GM12878 (cell line): Measurements from ENCODE around the gene OR4E1. TPM values are rescaled to one million over a fixed set of nuclear protein-coding genes. Genes with fewer than 3 reads are reported as not detected.

Experiments used
- ATAC-seq: fragments of 200-7000 bp; cut with Tn5 transposase; 3 replicates; pipeline ENCODE4 v1.9.1; 2020; ENCODE audit warnings: mild to moderate bottlenecking, moderate library complexity
- BruUV-seq: library from RNA; stranded (reverse); fragments of 400-500 nt; replicated peaks from 2 replicates; lab custom pipeline; 2021; lab: Mats Ljungman, UMichigan
- CTCF ChIA-PET: fragments of 300-600 bp; sonication (Branson Sonifier 250); formaldehyde crosslinking; extraction: SDS; loops from one replicate; lab custom pipeline; 2021; ENCODE audit warnings: inconsistent platforms; lab: Yijun Ruan, JAX
- POLR2A ChIA-PET: fragments of 350-600 bp; formaldehyde crosslinking; extraction: SDS; loops from one replicate; lab custom pipeline; 2021; ENCODE audit warnings: inconsistent platforms; lab: Charles Lee
- RAD21 ChIA-PET: fragments of 300-600 bp; sonication (Branson Sonifier 250); formaldehyde crosslinking; loops from one replicate; lab custom pipeline; 2023; ENCODE audit warnings: antibody characterized with exemption; ENCODE audit not compliant: unreplicated experiment; lab: Charles Lee
- SMC1A ChIA-PET: fragments of 300-600 bp; sonication (Branson Sonifier 250); formaldehyde crosslinking; loops from one replicate; lab custom pipeline; 2023; ENCODE audit not compliant: unreplicated experiment, uncharacterized antibody; lab: Charles Lee
- DNase-seq: peaks from one replicate; pipeline ENCODE4 v3.0.0-alpha.2; 2011; ENCODE audit warnings: low read depth, low spot score
- FAIRE-seq: peaks from 3 replicates; lab custom pipeline; 2011; peaks lifted over from hg19 to GRCh38; lab: Jason Lieb, UNC
- H2AFZ ChIP-seq: 2 replicates; pipeline ENCODE4 v1.6.0; 2011; ENCODE audit warnings: low read depth, low read length, control low read depth; ENCODE audit not compliant: control insufficient read depth
- H3K27ac ChIP-seq: 2 replicates; pipeline ENCODE4 v1.5.1; 2011; ENCODE audit warnings: control low read depth; ENCODE audit not compliant: control insufficient read depth, insufficient read depth
- H3K27me3 ChIP-seq, 2 experiments: replicated peaks in 1 of 2; 2 replicates each; pipeline versions ENCODE4 v1.6.0 to v1.6.1; 2011; ENCODE audit warnings: low read length in 1 of 2; ENCODE audit not compliant: control insufficient read depth in 2 of 2, insufficient read depth in 2 of 2
- H3K36me3 ChIP-seq, 2 experiments: 2 replicates each; pipeline ENCODE4 v1.5.1; 2011; ENCODE audit warnings: low read length in 1 of 2; ENCODE audit not compliant: control insufficient read depth in 2 of 2, insufficient read depth in 2 of 2
- H3K4me1 ChIP-seq: 2 replicates; pipeline ENCODE4 v1.6.1; 2011; ENCODE audit warnings: mild to moderate bottlenecking, low read length, moderate library complexity, mixed read lengths; ENCODE audit not compliant: control insufficient read depth, insufficient read depth
- H3K4me2 ChIP-seq: 2 replicates; pipeline ENCODE4 v1.6.0; 2011; ENCODE audit warnings: control low read depth; ENCODE audit not compliant: control insufficient read depth, insufficient read depth
- H3K4me3 ChIP-seq: fragments of 200-600 bp; sonication (generic); 2 replicates; pipeline ENCODE4 v1.5.1; 2016
- H3K79me2 ChIP-seq: 2 replicates; pipeline ENCODE4 v1.6.0; 2011; ENCODE audit warnings: low read length; ENCODE audit not compliant: control insufficient read depth, insufficient read depth
- H3K9ac ChIP-seq: 2 replicates; pipeline ENCODE4 v1.8.0; 2011; ENCODE audit warnings: low read length, control low read depth, mixed read lengths; ENCODE audit not compliant: control insufficient read depth, insufficient read depth
- H3K9me3 ChIP-seq: replicated peaks from 3 replicates; pipeline ENCODE4 v1.5.1; 2011; ENCODE audit warnings: mild to moderate bottlenecking, low read length; ENCODE audit not compliant: control insufficient read depth, insufficient read depth
- H4K20me1 ChIP-seq: 2 replicates; pipeline ENCODE4 v1.6.0; 2011; ENCODE audit not compliant: control insufficient read depth, insufficient read depth
- CBFB ChIP-seq: IDR thresholded peaks from 2 replicates; pipeline ENCODE4 v1.6.1; 2016; ENCODE audit warnings: antibody characterized with exemption, low read depth
- RAD21 ChIP-seq: IDR thresholded peaks from 2 replicates; pipeline ENCODE4 v1.6.1; 2011; ENCODE audit warnings: mild to moderate bottlenecking, low read depth, low read length, moderate library complexity; ENCODE audit not compliant: insufficient read depth
- ZNF274 ChIP-seq: IDR thresholded peaks from one replicate; pipeline ENCODE4 v1.8.0; 2011; ENCODE audit not compliant: insufficient read length, insufficient read depth
- WGBS: methylation state at CpG from one replicate; pipeline ENCODE4 v1.1.6; 2016; ENCODE audit warnings: low lambda C conversion rate; ENCODE audit not compliant: insufficient replicate concordance, insufficient coverage; ENCODE audit errors: missing lambda C conversion rate; 5-methylcytosine and 5-hydroxymethylcytosine counted together
- in situ Hi-C: fragments of 300-500 bp; cut with MboI; formaldehyde crosslinking; loops from 9 replicates; pipeline ENCODE4 v1.14.3; 2018; ENCODE audit warnings: mixed read lengths
- intact Hi-C: fragments of 100-400 bp; cut with micrococcal nuclease; formaldehyde crosslinking; loops from one replicate; pipeline ENCODE4 v1.14.2; 2022; ENCODE audit not compliant: unreplicated experiment
- polyA plus RNA-seq, 11 experiments: library from polyadenylated mRNA; depleted of rRNA in 4 of 11; unstranded in 6 of 11; stranded (reverse) in 5 of 11; fragments of >200 nt; fragmentation: Nextera tagmentation in 4 of 11; fragmentation: Illumina TruSeq in 1 of 11; extraction: Ambion mirVana in 4 of 11; extraction: Trizol in 1 of 11; gene quantifications; 1 replicate in 1 of 11; 2 replicates in 10 of 11; pipeline versions ENCODE4 v1.2.1 to v1.2.3, GENCODE V29; 2011 to 2016; ENCODE audit warnings: inconsistent platforms in 2 of 11, missing spikeins in 2 of 11, low read depth in 1 of 11
- total RNA-seq, 4 experiments: library from RNA; depleted of rRNA in 3 of 4; stranded (reverse); fragments of >200 nt in 3 of 4; fragmentation: Illumina TruSeq in 1 of 4; extraction: Trizol in 1 of 4; gene quantifications; 2 replicates each; pipeline versions ENCODE4 v1.2.1 to v1.2.3, GENCODE V29; 2013 to 2021
- TF ChIP-seq, protein P1 (sequence below), 3 experiments: IDR thresholded peaks in 2 of 3; conservative IDR thresholded peaks in 1 of 3; 2 replicates each; pipeline ENCODE4 v1.5.1; 2011; ENCODE audit warnings: low read depth in 3 of 3, low read length in 3 of 3, mild to moderate bottlenecking in 3 of 3, control low read depth in 2 of 3, moderate library complexity in 2 of 3, inconsistent platforms in 1 of 3, mixed read lengths in 1 of 3; ENCODE audit not compliant: control insufficient read depth in 2 of 3, insufficient read depth in 1 of 3; ENCODE audit errors: extremely low read depth in 1 of 3

The OR4E1 gene
- total and polyA plus RNA-seq, 10 of the 15 experiments (the other 5 are each of a cell fraction or from before 2014, with no cell fraction given): not detected

DNA sequence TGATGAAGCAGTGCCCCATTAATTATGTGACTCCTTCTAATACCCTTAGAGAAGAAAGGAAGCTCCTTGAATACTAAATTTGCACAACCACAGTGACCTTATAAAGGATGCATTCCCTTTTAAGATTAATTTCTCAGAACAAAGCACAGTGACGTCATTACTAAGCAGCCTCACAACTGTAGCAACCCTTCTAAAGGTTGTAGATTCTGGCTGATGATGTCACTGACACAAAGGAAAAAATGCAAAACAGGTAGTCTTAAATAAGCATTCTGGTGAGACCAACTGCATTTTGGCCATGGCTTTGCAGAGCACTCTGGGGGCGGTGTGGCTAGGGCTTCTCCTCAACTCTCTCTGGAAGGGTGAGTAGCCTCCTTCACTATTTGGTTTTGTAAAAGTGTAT lies 38.4 kb upstream of the OR4E1 start:
- Histone ChIP-seq H3K4me2 (no peak overlapping the region), H3K4me3 (no peak overlapping the region)
- in situ Hi-C loops: no loop called here

DNA sequence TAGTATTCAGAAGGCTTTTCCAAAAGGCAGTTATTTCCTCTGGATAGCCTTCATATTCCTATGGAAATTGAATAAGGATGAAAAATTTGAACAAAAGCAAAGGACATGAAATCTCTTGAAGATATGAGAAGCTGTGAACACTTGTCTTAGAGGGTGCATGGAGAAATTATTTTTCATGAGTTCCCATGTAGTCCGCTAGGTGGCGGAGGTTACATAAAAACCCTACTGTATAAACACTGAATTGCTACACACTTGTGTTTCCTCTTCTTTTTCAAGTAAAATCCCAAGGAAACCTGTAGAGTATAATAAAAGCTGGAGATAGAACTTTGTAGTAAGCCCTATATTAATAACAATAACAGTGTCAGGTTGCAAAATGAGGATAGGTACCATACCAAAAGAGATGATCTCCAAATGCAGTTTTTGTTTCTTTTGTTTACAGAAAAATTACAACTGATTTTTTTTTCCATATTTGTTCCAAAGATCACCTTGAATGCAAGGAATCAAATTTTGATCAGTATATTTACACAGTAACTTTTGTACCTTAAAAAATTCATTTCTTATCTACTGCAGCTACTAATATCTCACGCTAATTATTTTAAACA lies 37.8 kb upstream of the OR4E1 start:
- FAIRE-seq: peak; percentile 93
- ChIA-PET POLR2A (no interaction called here), SMC1A (interaction anchor here (0.6 to 1.7 kb wide), 3 partner anchors 10 to 213 kb away, joined by 3 to 7 read pairs (median 3); no protein-coding TSS in a partner anchor)

More for the DNA sequence above, 38.4 kb upstream of the OR4E1 start:
- Histone ChIP-seq H3K9me3 (no peaks in the 10 kb centered on the region), H3K36me3 (no peaks in the 10 kb centered on the region), H3K9ac (no peak overlapping the region), H3K4me1 (no peaks in the 10 kb centered on the region), H4K20me1 (no peaks in the 10 kb centered on the region), H3K79me2 (no peaks in the 10 kb centered on the region), H3K27me3 (no peaks in the 10 kb centered on the region), H2AFZ (no peak overlapping the region), H3K27ac (no peak overlapping the region)
- ChIA-PET RAD21 (no interaction called here), CTCF (interaction anchor here (0.9 to 2.3 kb wide), 9 partner anchors 9 to 213 kb away, joined by 3 to 13 read pairs (median 5); no protein-coding TSS in a partner anchor), POLR2A (no interaction called here), SMC1A (interaction anchor here (0.6 to 1.7 kb wide), 2 partner anchors 10 to 136 kb away, joined by 3 read pairs; no protein-coding TSS in a partner anchor)
- intact Hi-C loops: no loop called here
- ATAC-seq (no peak), FAIRE-seq (no peak), DNase-seq (no peak)
- TF ChIP-seq CBFB: no peak
- 0% methylated on average over 2 of the region's 2 CpGs for WGBS
- no TSS peak for BruUV-seq

More for the DNA sequence above, 37.8 kb upstream of the OR4E1 start:
- CTCF ChIA-PET: interaction anchor here (0.9 to 3.1 kb wide), 15 partner anchors 9 to 213 kb away, joined by 3 to 18 read pairs (median 5); no protein-coding TSS in a partner anchor
- H3K4me3 ChIP-seq: no peak overlapping the region
- intact Hi-C loops (no loop called here), in situ Hi-C loops (no loop called here)
- RAD21 ChIA-PET: no interaction called here
- no TSS peak for BruUV-seq
- no peaks in the 10 kb centered on the region for H3K9me3 ChIP-seq
- no peaks in the 10 kb centered on the region for H4K20me1 ChIP-seq
- TF ChIP-seq ZNF274 (no peak), RAD21 (peak; percentile 23; the same call in 1 of the 2 replicates)
- TF ChIP-seq, protein P1, sequence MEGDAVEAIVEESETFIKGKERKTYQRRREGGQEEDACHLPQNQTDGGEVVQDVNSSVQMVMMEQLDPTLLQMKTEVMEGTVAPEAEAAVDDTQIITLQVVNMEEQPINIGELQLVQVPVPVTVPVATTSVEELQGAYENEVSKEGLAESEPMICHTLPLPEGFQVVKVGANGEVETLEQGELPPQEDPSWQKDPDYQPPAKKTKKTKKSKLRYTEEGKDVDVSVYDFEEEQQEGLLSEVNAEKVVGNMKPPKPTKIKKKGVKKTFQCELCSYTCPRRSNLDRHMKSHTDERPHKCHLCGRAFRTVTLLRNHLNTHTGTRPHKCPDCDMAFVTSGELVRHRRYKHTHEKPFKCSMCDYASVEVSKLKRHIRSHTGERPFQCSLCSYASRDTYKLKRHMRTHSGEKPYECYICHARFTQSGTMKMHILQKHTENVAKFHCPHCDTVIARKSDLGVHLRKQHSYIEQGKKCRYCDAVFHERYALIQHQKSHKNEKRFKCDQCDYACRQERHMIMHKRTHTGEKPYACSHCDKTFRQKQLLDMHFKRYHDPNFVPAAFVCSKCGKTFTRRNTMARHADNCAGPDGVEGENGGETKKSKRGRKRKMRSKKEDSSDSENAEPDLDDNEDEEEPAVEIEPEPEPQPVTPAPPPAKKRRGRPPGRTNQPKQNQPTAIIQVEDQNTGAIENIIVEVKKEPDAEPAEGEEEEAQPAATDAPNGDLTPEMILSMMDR (IDR thresholded peaks at IDR 0.05 in 2 of 3, conservative IDR thresholded peaks at IDR 0.05 in 1 of 3; ENCODE audit: control insufficient read depth in 2 of 3, extremely low read depth in 1 of 3, insufficient read depth in 1 of 3, low read depth in 3 of 3, low read length in 3 of 3): peak; percentile 57 to 78 (median 71)
- no peak overlapping the region for H3K4me2 ChIP-seq
- ATAC-seq (peak; percentile 82), DNase-seq (no peak)
- no peak overlapping the region for H3K9ac ChIP-seq
- H3K27me3 ChIP-seq: no peaks in the 10 kb centered on the region
- H3K4me1 ChIP-seq: no peaks in the 10 kb centered on the region
- 29% methylated on average over 3 of the region's 3 CpGs for WGBS
- no peaks in the 10 kb centered on the region for H3K36me3 ChIP-seq
- H3K79me2 ChIP-seq: no peaks in the 10 kb centered on the region
- no peak overlapping the region for H2AFZ ChIP-seq
- H3K27ac ChIP-seq: no peak overlapping the region
